Measurements from ENCODE around the gene MRPL18.
"Not testable (repeated sequence)": the region's sequence is repeated elsewhere in the genome, so short reads cannot be mapped to it uniquely, and the experiment has no call there.

Gene MRPL18

GRCh38 chr6:159777240-159777904, 12.9 kb upstream of the MRPL18 start:
- DNase-seq (ENCODE audit: low read depth), result no peak

DNA sequence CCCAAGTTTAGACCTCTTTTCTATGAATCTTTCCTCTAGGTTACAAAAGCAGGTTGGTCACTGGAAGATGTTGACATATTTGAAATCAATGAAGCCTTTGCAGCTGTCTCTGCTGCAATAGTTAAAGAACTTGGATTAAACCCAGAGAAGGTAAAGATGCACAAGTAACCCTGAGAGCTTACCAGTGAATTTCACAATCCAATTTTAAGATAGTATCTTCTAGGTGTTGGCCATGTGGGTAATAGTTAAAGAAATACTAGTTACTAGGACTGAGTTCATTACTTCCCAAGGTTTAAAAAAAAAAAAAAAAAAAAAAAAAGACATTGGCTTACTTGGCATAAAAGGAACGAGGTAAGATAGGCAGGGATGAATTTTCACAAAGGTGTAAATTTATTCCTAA, 12.1 kb upstream of the MRPL18 start:
- no peak for DNase-seq (ENCODE audit: low read depth)

GRCh38 chr6:159778542-159779103, 11.6 kb upstream of the MRPL18 start:
- DNase-seq (ENCODE audit: low read depth), result no peak

DNA sequence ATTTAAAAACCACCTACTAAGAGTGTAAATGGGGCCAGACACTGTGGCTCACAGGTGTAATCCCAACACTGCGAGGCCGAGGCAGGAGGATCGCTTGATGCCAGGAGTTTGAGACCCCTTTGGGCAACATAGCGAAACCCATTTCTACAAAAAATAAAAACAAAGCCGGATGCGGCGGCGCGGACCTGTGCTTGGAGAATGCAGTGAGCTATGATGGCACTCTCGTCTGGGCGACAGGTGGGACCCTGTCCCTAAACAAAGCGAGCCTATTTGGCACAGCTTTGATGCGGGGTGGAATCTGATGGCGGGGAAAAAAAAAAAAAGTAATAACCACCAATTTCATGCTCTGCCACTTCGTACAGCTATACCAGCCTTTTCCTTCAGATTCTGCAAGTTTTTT, 2.0 kb upstream of the MRPL18 start:
- DNase-seq (ENCODE audit: low read depth), result no peak

DNA sequence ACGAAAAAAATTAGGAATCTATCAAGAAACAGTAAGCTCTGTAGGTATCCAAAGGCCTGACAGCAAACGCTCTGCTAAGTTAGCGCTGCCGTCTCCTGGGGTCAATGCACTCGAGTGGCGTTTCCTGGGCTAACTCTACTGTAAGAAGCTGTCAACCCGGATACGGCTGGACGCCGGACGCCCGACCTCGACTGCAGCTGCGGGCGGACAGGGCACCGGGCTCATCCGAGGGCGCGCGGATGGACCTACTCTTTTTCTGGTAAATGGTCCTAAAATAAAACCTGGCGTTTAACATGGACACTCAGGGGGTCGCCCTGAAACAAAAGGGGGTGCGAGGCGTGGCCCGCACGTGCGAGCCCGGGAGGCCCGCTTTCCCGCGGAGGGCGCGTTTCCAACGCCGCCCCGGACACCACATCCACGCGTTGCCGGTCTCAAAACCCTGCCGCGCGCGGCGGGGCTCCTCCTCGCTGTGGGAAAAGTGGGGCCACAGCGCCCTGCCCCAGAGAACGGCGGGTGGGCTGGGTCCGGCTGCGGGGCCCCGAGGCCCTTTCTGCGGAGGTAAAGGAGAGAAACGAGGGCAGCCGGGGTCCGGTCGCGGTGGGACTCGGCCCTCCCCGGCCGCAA, 1.4 kb upstream of the MRPL18 start:
- no peak for DNase-seq (ENCODE audit: low read depth)

DNA sequence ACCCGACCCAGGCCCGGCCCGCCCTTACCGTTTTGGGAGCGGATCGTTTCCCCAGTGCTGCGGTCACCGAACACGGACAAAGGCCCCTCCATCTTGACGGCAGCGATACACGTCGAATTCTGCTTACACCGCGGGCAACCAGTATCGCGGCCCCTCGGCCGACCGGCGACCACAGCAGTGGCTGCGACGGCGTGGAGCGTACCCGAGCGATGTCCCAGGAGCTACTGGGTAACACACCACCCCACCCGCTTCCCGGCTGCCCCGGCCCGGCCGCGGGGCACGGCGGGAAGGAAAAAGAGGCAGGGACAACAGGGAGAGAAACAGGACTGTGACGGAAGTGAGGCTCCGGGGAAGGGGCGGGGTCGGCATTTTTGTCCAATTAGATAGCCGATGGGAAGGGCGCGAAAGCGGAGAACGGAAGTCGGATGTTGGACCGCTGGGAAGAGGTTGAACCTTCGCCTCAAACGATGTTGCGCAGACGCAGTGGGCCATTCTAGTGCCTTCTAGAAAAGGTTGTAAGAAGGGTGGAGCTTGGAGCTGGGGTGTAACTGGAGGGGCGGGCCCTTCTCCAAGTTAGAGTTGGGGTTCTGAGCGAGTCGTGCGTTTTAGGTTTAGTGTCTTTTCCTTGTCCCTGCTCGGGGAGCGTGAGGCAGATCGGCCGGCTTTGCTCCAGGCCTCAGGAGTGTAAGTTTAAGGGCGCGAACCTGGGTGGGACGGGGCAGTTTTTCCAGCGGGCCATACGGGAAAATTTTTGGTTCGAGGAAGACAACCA, 704 bp upstream of the MRPL18 start, which contains the start of gene TCP1:
Gene TCP1, minus strand, starts transcription at position 226 of the 772 bp plus-strand sequence. Its CDS starts 134 bp downstream, at position 92.
- peak; percentile 99 for DNase-seq (ENCODE audit: low read depth)

DNA sequence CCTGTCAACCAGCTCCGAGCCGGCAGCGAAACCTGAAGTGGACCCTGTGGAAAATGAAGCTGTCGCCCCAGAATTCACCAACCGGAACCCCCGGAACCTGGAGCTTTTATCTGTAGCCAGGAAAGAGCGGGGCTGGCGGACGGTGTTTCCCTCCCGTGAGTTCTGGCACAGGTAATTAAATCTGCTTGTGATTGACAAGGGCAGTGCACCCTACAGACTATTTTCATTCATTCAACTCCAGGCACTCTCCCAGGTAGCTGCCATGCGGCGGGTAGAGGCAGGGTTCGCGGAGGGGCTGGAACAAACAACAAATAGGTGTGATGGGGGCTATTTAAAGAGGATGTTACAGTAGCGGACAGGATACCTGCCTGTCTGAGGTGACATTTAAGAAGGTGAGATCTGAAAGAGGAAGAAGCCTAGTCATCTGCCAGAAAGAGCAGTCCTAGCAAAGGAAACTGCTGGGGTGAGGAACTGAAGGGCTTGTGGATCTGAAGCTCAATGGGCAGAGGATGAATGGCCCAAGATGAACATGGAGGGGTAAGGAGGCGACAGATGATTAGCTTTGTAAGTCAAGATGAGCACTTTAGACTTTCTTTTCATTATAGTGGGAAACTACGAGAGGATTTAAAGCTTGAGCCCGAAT, 810 bp downstream of the MRPL18 start:
- DNase-seq (ENCODE audit: low read depth), result no peak

DNA sequence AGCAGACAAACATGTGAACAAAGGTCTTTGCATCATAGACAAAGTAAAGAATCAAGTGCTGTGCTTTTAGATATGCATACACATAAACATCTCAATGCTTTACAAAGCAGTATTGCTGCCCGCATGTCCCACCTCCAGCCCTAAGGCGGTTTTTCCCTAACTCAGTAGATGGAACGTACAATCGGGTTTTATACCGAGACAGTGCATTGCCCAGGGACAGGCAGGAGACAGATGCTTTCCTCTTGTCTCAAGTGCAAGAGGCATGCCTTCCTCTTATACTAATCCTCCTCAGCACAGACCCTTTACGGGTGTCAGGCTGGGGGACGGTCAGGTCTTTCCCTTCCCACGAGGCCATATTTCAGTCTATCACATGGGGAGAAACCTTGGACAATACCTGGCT, 4.7 kb downstream of the MRPL18 start:
- DNase-seq (ENCODE audit: low read depth), result not testable (repeated sequence)

GRCh38 chr6:159797554-159797953, 7.3 kb downstream of the MRPL18 start:
- no peak for DNase-seq (ENCODE audit: low read depth)

DNA sequence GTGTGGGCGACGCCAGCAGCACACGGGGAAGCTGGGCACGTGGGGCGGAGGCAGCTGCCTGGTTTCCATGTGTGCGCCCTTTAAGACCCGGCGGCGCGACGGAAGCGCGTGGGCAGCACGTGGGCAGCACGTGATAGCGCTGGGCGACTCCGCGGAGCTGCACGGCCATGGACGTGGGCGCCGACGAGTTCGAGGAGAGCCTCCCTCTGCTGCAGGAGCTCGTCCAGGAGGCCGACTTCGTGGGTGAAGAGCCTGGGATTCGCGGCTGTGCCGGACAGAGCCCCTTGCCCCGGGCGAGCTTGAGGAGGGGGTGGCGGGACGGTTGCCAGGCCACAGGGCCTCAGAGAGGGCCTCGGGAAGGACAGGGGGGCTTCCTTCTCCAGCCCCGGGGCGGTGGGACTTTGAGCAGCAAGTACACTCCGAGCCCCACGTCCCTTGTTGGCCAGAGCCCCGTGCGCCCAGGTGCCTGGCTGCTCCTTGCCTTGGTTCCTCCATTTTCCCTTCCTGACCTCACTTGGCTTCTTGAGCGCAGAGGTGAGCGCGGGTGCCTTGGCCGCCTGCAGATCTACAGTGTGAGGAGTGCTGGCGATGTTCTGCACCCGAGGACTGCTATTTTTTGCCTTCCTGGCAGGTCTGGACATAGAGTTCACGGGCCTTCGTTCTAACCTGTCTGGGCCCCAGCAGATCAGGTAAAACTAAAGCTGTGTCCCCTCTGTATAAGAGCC, 10.0 kb downstream of the MRPL18 start, which contains the start of gene PNLDC1:
Gene PNLDC1, plus strand, starts transcription at position 136 of the 725 bp plus-strand sequence. Its CDS starts 32 bp downstream, at position 168.
- DNase-seq (ENCODE audit: low read depth), result no peak

DNA sequence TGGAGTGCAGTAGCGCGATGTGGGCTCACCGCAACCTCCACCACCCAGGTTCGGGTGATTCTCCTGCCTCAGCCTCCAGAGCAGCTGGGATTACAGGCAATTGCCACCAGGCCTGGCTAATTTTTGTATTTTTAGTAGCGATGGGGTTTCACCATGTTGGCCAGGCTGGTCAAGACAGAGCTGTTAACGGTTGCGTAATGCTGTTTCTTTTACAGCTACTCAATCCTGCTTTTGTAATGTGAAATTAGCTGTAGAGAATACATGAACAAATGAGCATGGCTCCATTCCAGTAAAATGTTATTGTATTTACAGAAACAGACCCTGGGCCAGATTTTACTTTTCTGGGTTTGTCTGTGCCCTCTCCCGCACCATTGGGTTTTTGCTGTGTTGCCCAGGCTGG, 11.7 kb downstream of the MRPL18 start:
- DNase-seq (ENCODE audit: low read depth), result no peak

- no peak for DNase-seq (ENCODE audit: low read depth)
These were observed 14.2 kb downstream of the MRPL18 start for GRCh38 chr6:159804504-159804903.

GRCh38 chr6:159805440-159806020, 15.3 kb downstream of the MRPL18 start:
- no peak for DNase-seq (ENCODE audit: low read depth)

GRCh38 chr6:159806021-159806458, 15.8 kb downstream of the MRPL18 start:
- no peak for DNase-seq (ENCODE audit: low read depth)

GRCh38 chr6:159807150-159807858, 17.0 kb downstream of the MRPL18 start:
- DNase-seq (ENCODE audit: low read depth), result no peak

DNA sequence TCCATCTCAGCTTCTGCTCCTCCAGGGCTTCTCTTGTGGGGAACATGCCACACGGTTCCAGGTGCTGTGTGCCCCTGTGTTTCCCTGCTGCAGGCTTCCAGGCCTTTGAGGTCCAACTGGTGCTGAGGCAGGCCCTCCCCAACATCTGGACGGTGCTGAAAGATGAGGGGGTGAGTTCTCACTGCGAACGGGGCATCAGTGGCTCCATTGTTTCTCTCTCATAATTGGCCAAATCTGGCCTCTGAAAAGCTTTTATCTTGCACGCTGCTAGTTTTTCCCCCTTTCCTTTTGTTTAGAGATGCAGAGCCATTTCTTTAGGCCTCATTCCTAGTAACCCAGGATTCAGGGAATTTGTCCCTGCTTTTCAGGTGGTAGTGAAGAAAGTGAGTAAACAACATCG, 18.4 kb downstream of the MRPL18 start:
- no peak for DNase-seq (ENCODE audit: low read depth)

- no peak for DNase-seq (ENCODE audit: low read depth)
These were observed 18.9 kb downstream of the MRPL18 start for GRCh38 chr6:159809149-159809548.

DNA sequence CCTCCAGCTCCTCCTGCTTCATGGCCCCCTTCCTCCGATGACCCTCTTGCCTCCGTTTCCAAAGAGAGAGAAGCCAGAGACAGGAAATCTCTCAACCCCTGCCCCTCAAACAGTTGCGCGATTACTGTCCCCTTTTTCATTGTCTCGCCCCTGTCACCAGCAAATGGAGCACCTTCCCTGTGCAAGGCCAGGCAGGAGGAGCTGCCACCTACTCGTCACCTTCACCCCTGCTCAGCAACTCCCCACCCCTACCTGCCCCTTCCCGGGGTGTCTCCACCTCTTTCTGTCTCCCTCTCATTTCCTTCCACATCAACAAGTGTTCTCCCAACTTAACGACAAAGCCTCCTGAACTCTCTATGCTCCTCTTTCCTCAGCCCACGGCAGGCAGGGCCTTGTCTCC, 23.5 kb downstream of the MRPL18 start:
- DNase-seq (ENCODE audit: low read depth), result no peak

DNA sequence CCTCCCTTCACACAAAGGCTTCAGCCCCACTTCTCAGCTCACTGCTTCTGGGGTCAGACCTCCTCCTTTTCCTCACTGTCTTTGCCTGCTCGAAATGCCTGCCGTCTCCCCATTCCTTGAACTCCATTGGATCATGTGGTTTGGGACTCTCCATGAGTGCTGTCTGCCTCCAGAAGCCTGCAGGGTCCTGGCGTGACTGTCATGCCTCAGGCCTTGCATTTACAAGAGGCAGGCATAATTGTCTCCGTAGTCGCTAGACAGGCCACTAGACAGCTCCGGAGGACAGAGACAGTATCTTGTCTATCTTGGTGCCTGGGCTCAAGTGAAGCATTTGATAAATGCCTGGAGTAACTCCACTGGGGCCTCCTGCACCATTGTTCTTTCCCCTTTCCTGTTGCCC, 25.1 kb downstream of the MRPL18 start:
- DNase-seq (ENCODE audit: low read depth), result no peak

DNA sequence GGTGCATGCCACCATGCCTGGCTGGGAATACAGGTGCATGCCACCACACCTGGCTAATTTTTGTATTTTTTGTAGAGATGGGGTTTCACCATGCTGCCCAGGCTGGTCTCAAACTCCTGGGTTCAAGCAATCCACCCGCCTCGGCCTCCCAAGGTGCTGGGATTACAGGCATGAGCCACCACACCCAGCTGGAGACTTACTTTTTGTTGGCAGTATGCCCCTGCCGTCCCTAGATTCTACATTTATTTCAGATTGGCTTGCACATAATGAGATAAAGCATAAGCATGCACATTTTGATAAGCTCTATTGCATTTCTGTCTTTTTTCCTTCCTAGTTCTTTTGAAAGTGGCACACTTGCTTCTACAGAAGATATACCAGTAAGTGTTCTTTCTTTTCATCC, 26.5 kb downstream of the MRPL18 start:
- DNase-seq (ENCODE audit: low read depth), result not testable (repeated sequence)

All from stimulated activated CD8-positive, alpha-beta memory T cell treated with anti-CD3 and anti-CD28 coated beads, Interleukin-12 subunit alpha, Interleukin-12 subunit beta, amount 100 ng/mL, for 1 hour (primary cell).